Testis (tissue), 3 donors: ENCODE measurements around the gene PRELP. TPM values are rescaled to one million over a fixed set of nuclear protein-coding genes. Genes with fewer than 3 reads are reported as not detected.

Source experiments
- DNase-seq: peaks from one replicate; pipeline ENCODE4 v3.0.0-alpha.2; 2019
- H3K27ac ChIP-seq, 2 donors: fragments of 200-600 bp; sonication (generic); one replicate each; pipeline ENCODE4 v1.5.1; 2019
- H3K27me3 ChIP-seq: fragments of 200-600 bp; sonication (generic); one replicate; pipeline ENCODE4 v1.5.1; 2019
- H3K36me3 ChIP-seq: fragments of 200-600 bp; sonication (generic); one replicate; pipeline ENCODE4 v1.5.1; 2017; ENCODE audit warnings: low read depth; ENCODE audit errors: missing control alignments
- H3K4me1 ChIP-seq: fragments of 200-600 bp; sonication (generic); one replicate; pipeline ENCODE4 v1.5.1; 2019
- H3K4me3 ChIP-seq, 2 donors: fragments of 200-600 bp; sonication (generic); one replicate each; pipeline ENCODE4 v1.5.1; 2017 to 2019
- H3K9me3 ChIP-seq: fragments of 200-600 bp; sonication (generic); one replicate; pipeline ENCODE4 v1.5.1; 2017
- CTCF ChIP-seq, 3 experiments: fragments of 450-650 bp in 2 of 3; fragments of 200-600 bp in 1 of 3; sonication (generic) in 1 of 3; IDR thresholded peaks; one replicate each; pipeline ENCODE4 v1.5.1; 2016 to 2019; ENCODE audit warnings: antibody characterized with exemption in 3 of 3, mild to moderate bottlenecking in 2 of 3, moderate library complexity in 1 of 3
- POLR2A ChIP-seq: fragments of 450-650 bp; IDR thresholded peaks from one replicate; pipeline ENCODE4 v1.6.1; 2017; ENCODE audit warnings: antibody characterized with exemption, mild to moderate bottlenecking, moderate library complexity
- WGBS, 2 donors: methylation state at CpG; one replicate each; pipeline ENCODE4 v1.1.5; 2018; 5-methylcytosine and 5-hydroxymethylcytosine counted together
- intact Hi-C: fragments of 100-400 bp; cut with DNase I; formaldehyde crosslinking; loops from one replicate; pipeline ENCODE4 v1.15.1; 2023; ENCODE audit warnings: low total_unique reads
- polyA plus RNA-seq: library from polyadenylated mRNA; stranded (reverse); fragments of 350-450 nt; fragmentation: Illumina TruSeq; extraction: RNeasy Lipid Tissue Mini Kit (QIAGEN cat#74804); gene quantifications from one replicate; pipeline ENCODE4 v1.2.3, GENCODE V29; 2014; ENCODE audit warnings: low read depth, low replicate concordance; ENCODE audit not compliant: insufficient read depth
- total RNA-seq, 2 donors: library from RNA; depleted of rRNA; stranded (reverse); fragments of >200 nt; gene quantifications; one replicate each; pipeline ENCODE4 v1.2.3, GENCODE V29; 2016

Gene PRELP
- total and polyA plus RNA-seq, 3 donors from 2014 or later: 9.6 to 26.5 (median 10.0) TPM

- no peak for DNase-seq
- intact Hi-C loops: no loop called here
- no peak for TF ChIP-seq CTCF (IDR thresholded peaks at IDR 0.05)
- TF ChIP-seq POLR2A: no peak
- no peak overlapping the region for H3K4me3 ChIP-seq
- peaks cover 35% of the 10 kb centered on the region for H3K4me1 ChIP-seq
- no peak overlapping the region for H3K27ac ChIP-seq
- no peaks in the 10 kb centered on the region for H3K27me3 ChIP-seq
- H3K36me3 ChIP-seq: no peaks in the 10 kb centered on the region
- H3K9me3 ChIP-seq: no peaks in the 10 kb centered on the region
Measured at GRCh38 chr1:203527013-203527412, 51.4 kb downstream of the PRELP start.

GRCh38 chr1:203528063-203528462 is 52.5 kb downstream of the PRELP start:
- Histone ChIP-seq H3K4me1 (peaks cover 30% of the 10 kb centered on the region), H3K27ac (peak overlapping the region in 1 of 2 donors; percentile 10), H3K9me3 (no peaks in the 10 kb centered on the region), H3K36me3 (no peaks in the 10 kb centered on the region), H3K4me3 (no peak overlapping the region), H3K27me3 (no peaks in the 10 kb centered on the region)
- 89 to 95% methylated on average over 3 of the region's 3 CpGs for WGBS, 2 donors
- DNase-seq: no peak
- intact Hi-C loops: no loop called here
- TF ChIP-seq POLR2A (no peak), CTCF (IDR thresholded peaks at IDR 0.05) (no peak)

GRCh38 chr1:203528976-203529835 is 53.6 kb downstream of the PRELP start:
- Histone ChIP-seq H3K27ac (peak overlapping the region in 1 of 2 donors; percentile 38), H3K27me3 (no peaks in the 10 kb centered on the region), H3K4me3 (no peak overlapping the region), H3K9me3 (no peaks in the 10 kb centered on the region), H3K4me1 (peaks cover 24% of the 10 kb centered on the region), H3K36me3 (no peaks in the 10 kb centered on the region)
- intact Hi-C loops: no loop called here
- no peak for TF ChIP-seq POLR2A
- TF ChIP-seq CTCF (IDR thresholded peaks at IDR 0.05): no peak
- no peak for DNase-seq
- 51 to 68% methylated on average over 6 of the region's 6 CpGs for WGBS, 2 donors

GRCh38 chr1:203531063-203531462 is 55.5 kb downstream of the PRELP start:
- H3K27me3 ChIP-seq: no peaks in the 10 kb centered on the region
- H3K9me3 ChIP-seq: no peaks in the 10 kb centered on the region
- intact Hi-C loops: no loop called here
- 73 to 82% methylated on average over 3 of the region's 3 CpGs for WGBS, 2 donors
- H3K36me3 ChIP-seq: no peaks in the 10 kb centered on the region
- peaks cover 13% of the 10 kb centered on the region for H3K4me1 ChIP-seq
- no peak for DNase-seq
- H3K27ac ChIP-seq: no peak overlapping the region
- TF ChIP-seq CTCF (IDR thresholded peaks at IDR 0.05): no peak
- no peak for TF ChIP-seq POLR2A
- H3K4me3 ChIP-seq: no peak overlapping the region

- Histone ChIP-seq H3K27me3 (no peaks in the 10 kb centered on the region), H3K4me3 (no peak overlapping the region), H3K36me3 (no peaks in the 10 kb centered on the region), H3K4me1 (peaks cover 5% of the 10 kb centered on the region), H3K27ac (no peak overlapping the region), H3K9me3 (no peaks in the 10 kb centered on the region)
- no peak for DNase-seq
- intact Hi-C loops: no loop called here
- TF ChIP-seq CTCF (IDR thresholded peaks at IDR 0.05) (no peak), POLR2A (no peak)
Measured at GRCh38 chr1:203534012-203534411, 58.4 kb downstream of the PRELP start.
